Nephron progenitor cell (in vitro differentiated cells): Measurements from ENCODE around the gene AOPEP.

Experiments
- DNase-seq: peaks from one replicate; pipeline ENCODE4 v3.0.0; 2021
- H3K27ac Mint-ChIP-seq: 2 replicates; pipeline ENCODE4 v1.8.0; 2021; ENCODE audit warnings: mild to moderate bottlenecking, moderate library complexity, mixed read lengths
- H3K27me3 Mint-ChIP-seq: 2 replicates; pipeline ENCODE4 v1.8.0; 2021; ENCODE audit warnings: mild to moderate bottlenecking, low read depth, mixed read lengths; ENCODE audit not compliant: poor library complexity
- H3K36me3 Mint-ChIP-seq: 2 replicates; pipeline ENCODE4 v1.8.0; 2021; ENCODE audit warnings: low read depth, mixed read lengths
- H3K4me1 Mint-ChIP-seq: 2 replicates; pipeline ENCODE4 v1.8.0; 2021; ENCODE audit warnings: mixed read lengths
- H3K4me3 Mint-ChIP-seq: 2 replicates; pipeline ENCODE4 v1.8.0; 2021; ENCODE audit warnings: mild to moderate bottlenecking, moderate library complexity, mixed read lengths
- H3K9me3 Mint-ChIP-seq: 2 replicates; pipeline ENCODE4 v1.8.0; 2021; ENCODE audit warnings: mild to moderate bottlenecking, moderate library complexity, mixed read lengths
- TF ChIP-seq, protein P1 (sequence below): fragments of 200-600 bp; sonication (generic); IDR thresholded peaks from 2 replicates; pipeline ENCODE4 v1.5.0; 2021; ENCODE audit warnings: antibody characterized with exemption

Gene AOPEP

DNA sequence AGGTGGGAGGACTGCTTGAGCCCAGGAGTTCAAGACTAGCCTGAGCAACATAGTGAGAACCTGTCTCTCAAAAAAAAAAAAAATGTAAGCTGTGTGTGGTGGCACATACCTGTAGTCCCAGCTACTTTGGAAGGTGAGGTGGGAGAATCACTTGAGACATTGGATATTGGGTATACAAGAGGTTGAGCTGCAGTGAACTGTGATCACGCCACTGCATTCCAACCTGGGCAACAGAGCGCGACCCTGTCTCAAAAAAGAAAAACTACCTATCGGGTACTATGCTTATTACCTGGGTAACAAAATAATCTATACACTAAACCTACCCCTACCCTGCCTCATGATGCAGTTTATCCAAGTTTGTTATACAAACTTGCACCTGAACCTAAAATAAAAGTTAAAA, 64.9 kb downstream of the AOPEP start:
- H3K4me1 Mint-ChIP-seq, result peaks cover 16% of the 10 kb centered on the region
- no peak overlapping the region for H3K27ac Mint-ChIP-seq
- no peaks in the 10 kb centered on the region for H3K27me3 Mint-ChIP-seq
- DNase-seq, result no peak
- H3K36me3 Mint-ChIP-seq, result peaks cover 69% of the 10 kb centered on the region
- peaks cover 11% of the 10 kb centered on the region for H3K9me3 Mint-ChIP-seq
- no peak overlapping the region for H3K4me3 Mint-ChIP-seq
- TF ChIP-seq, protein P1, sequence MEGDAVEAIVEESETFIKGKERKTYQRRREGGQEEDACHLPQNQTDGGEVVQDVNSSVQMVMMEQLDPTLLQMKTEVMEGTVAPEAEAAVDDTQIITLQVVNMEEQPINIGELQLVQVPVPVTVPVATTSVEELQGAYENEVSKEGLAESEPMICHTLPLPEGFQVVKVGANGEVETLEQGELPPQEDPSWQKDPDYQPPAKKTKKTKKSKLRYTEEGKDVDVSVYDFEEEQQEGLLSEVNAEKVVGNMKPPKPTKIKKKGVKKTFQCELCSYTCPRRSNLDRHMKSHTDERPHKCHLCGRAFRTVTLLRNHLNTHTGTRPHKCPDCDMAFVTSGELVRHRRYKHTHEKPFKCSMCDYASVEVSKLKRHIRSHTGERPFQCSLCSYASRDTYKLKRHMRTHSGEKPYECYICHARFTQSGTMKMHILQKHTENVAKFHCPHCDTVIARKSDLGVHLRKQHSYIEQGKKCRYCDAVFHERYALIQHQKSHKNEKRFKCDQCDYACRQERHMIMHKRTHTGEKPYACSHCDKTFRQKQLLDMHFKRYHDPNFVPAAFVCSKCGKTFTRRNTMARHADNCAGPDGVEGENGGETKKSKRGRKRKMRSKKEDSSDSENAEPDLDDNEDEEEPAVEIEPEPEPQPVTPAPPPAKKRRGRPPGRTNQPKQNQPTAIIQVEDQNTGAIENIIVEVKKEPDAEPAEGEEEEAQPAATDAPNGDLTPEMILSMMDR, result no peak

DNA sequence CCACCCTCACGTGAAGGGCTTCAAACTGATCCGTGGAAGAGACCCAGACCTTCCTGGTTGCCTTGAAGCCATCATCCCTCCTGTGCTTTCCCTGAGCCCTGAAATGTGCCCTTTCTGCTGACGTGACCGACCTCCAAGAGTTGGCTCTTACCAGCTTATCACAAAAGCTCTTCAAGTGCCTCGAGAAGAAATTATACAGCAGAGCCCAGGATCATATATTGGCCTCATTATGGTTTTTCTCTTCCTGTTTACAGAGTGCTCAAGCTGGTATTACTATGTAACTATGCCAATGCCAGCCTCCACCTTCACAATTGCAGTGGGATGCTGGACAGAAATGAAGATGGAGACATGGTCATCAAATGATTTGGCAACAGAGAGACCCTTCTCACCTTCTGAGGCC, 66.0 kb downstream of the AOPEP start:
- H3K27ac Mint-ChIP-seq, result no peak overlapping the region
- H3K4me3 Mint-ChIP-seq, result no peak overlapping the region
- TF ChIP-seq, protein P1, result no peak
- DNase-seq, result no peak
- peaks cover 66% of the 10 kb centered on the region for H3K36me3 Mint-ChIP-seq
- peaks cover 10% of the 10 kb centered on the region for H3K4me1 Mint-ChIP-seq
- H3K27me3 Mint-ChIP-seq, result no peaks in the 10 kb centered on the region
- peaks cover 11% of the 10 kb centered on the region for H3K9me3 Mint-ChIP-seq

DNA sequence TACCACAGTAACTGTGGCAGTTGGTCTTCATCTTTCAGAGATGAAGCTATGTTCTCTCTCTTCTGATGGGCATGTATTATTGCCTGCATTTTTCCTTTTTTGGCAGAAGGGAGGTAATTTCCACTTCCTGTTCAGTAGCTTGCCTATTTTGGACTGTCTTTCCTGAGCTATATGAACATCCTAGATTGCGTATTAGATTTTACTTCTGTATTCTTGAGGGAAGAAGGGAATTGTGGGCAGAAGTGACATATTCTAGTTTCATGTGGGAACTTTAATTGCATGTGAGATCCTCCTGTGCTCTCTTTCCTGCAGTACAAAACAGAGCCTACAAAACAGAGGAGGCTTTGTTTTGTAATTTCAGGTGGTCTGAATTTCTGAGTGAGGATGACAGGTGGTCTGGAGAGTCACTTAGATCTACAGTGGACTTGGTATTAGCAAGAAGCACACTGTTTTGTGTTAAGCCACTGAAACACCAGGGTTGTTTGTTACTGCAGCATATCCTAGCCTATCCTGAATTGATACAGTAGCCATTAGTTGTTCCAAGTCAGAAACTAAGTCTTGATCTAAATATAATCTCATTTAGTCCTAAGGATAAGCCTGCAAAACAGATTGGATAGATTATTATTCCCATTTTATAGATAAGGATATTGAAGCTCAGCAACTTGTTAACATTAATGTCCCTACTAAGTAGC, 68.1 kb downstream of the AOPEP start:
- peaks cover 11% of the 10 kb centered on the region for H3K9me3 Mint-ChIP-seq
- TF ChIP-seq, protein P1, result no peak
- H3K27ac Mint-ChIP-seq, result no peak overlapping the region
- H3K36me3 Mint-ChIP-seq, result peaks cover 64% of the 10 kb centered on the region
- DNase-seq, result no peak
- no peak overlapping the region for H3K4me3 Mint-ChIP-seq
- peaks cover 3% of the 10 kb centered on the region for H3K27me3 Mint-ChIP-seq
- H3K4me1 Mint-ChIP-seq, result peaks cover 10% of the 10 kb centered on the region

DNA sequence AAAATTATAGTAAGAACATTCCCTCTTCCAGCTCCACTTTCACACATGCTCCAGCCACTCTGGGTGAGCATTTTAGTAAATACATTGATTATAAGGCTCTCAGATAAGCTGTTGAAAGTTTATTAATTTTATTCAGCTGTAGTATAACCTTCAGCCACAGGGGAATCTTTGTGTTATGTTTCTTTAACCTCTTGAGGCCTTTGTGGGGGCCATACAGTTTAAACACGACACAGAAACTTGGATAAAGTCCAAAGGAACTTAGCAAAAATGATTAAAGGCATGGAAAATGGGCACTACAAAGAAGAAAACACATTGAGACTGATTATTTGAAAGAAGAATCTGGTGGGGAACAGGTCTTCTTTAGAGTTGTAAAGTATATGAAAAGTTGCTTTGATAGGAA, 70.2 kb downstream of the AOPEP start:
- peaks cover 21% of the 10 kb centered on the region for H3K4me1 Mint-ChIP-seq
- H3K36me3 Mint-ChIP-seq, result peaks cover 66% of the 10 kb centered on the region
- H3K9me3 Mint-ChIP-seq, result peaks cover 11% of the 10 kb centered on the region
- TF ChIP-seq, protein P1, result no peak
- no peak for DNase-seq
- no peak overlapping the region for H3K4me3 Mint-ChIP-seq
- H3K27ac Mint-ChIP-seq, result no peak overlapping the region
- H3K27me3 Mint-ChIP-seq, result peaks cover 6% of the 10 kb centered on the region

DNA sequence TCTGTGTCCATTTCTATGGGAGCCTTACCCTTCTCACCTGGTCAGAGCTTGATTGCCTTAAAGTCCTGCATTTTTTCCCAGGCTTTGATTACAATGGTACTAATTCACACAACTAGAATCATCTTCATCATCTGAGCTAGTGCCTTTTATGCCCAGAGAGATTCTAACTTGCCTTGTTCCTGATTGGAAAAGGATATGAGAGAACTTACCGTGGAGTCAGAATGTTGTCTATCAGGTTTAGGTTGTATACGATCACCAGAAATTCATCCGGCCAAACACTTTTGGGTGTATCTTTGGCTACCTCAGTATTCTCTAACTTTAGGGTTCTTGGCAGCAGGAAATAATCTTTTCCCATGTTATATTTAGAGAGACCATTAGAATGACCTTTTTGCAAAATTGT, 71.7 kb downstream of the AOPEP start:
- Mint-ChIP-seq H3K27me3 (peaks cover 6% of the 10 kb centered on the region), H3K9me3 (peaks cover 11% of the 10 kb centered on the region), H3K4me1 (peaks cover 35% of the 10 kb centered on the region), H3K4me3 (no peak overlapping the region), H3K36me3 (peaks cover 52% of the 10 kb centered on the region), H3K27ac (no peak overlapping the region)
- TF ChIP-seq, protein P1, result no peak
- DNase-seq, result no peak

DNA sequence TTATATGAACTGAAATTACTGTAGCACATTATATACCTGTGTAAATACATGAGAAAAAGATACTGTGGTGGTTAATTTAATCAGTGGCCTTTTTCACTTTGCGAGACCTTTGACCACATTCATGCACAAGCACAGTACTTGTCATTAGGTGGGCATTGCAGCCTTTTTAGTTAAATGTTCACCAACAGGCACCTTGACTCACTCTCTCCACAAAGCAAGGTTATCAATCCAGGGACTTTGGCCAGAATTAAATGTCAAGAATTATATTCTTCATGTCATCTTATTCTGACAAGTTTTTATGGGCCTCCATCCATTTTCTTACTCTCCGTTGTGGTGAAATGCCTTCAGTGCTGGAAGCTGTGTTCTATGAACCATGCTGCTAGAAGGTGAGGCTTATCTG, 72.2 kb downstream of the AOPEP start:
- peaks cover 40% of the 10 kb centered on the region for H3K4me1 Mint-ChIP-seq
- no peak for DNase-seq
- TF ChIP-seq, protein P1, result no peak
- peaks cover 8% of the 10 kb centered on the region for H3K9me3 Mint-ChIP-seq
- H3K36me3 Mint-ChIP-seq, result peaks cover 47% of the 10 kb centered on the region
- no peak overlapping the region for H3K4me3 Mint-ChIP-seq
- no peak overlapping the region for H3K27ac Mint-ChIP-seq
- H3K27me3 Mint-ChIP-seq, result peaks cover 6% of the 10 kb centered on the region
